Smooth muscle cell of the umbilical artery (primary cell): ENCODE data around the gene TTC22. TPM values are rescaled to one million over a fixed set of nuclear protein-coding genes. Genes with fewer than 3 reads are reported as not detected.

Source experiments
- total RNA-seq: library from RNA; depleted of rRNA; stranded (reverse); fragments of >200 nt; gene quantifications from 2 replicates; pipeline ENCODE4 v1.2.3, GENCODE V29; 2014

TTC22 gene
- not detected in 2 replicates for total RNA-seq

GRCh38 chr1:54800899-54801759 is at the start of gene TTC22:
TTC22 (minus strand) TSS chr1:54801323; CDS start chr1:54801163, 160 bp downstream.

GRCh38 chr1:54764133-54764921 is 36.8 kb downstream of the TTC22 start, which contains the start of gene PARS2:
PARS2 (minus strand) TSS chr1:54764523; CDS start chr1:54759161, 5,362 bp downstream.

Other genes starting within 250 kb of the TTC22 start
- not detected in 2 replicates for gene FAM151A, start 177.8 kb downstream of the TTC22 start, total RNA-seq
- gene MROH7, start 159.5 kb downstream of the TTC22 start, total RNA-seq, result under 0.01 and 0.14 TPM in 2 replicates
- gene TTC4, start 85.5 kb downstream of the TTC22 start, total RNA-seq, result 17.8 and 23.4 TPM in 2 replicates
- 4.2 and 4.6 TPM in 2 replicates for gene PARS2, start 36.8 kb downstream of the TTC22 start, total RNA-seq
- gene DHCR24, start 85.9 kb upstream of the TTC22 start, total RNA-seq, result 76.0 and 184 TPM in 2 replicates
- not detected in 2 replicates for gene TMEM61, start 179.3 kb upstream of the TTC22 start, total RNA-seq
- not detected in 2 replicates for gene BSND, start 197.6 kb upstream of the TTC22 start, total RNA-seq
- gene PCSK9, start 238.2 kb upstream of the TTC22 start, total RNA-seq, result 0.89 and 2.4 TPM in 2 replicates